Effector memory CD8-positive, alpha-beta T cell (primary cell): ENCODE results near the gene TFEB.

Experiments
- ATAC-seq: fragments of 150-1000 bp; cut with Tn5 transposase; replicated peaks from 2 replicates; pipeline ENCODE4 v1.10.0; 2021; ENCODE audit warnings: mild to moderate bottlenecking, moderate library complexity
- DNase-seq, 3 experiments: peaks; one replicate each; pipeline ENCODE4 v3.0.0; 2021
- H3K27ac Mint-ChIP-seq, 2 donors: one replicate each; pipeline ENCODE4 v1.8.0; 2022; ENCODE audit warnings: mild to moderate bottlenecking in 2 of 2, mixed read lengths in 2 of 2, moderate library complexity in 2 of 2
- H3K27me3 Mint-ChIP-seq, 2 donors: one replicate each; pipeline ENCODE4 v1.8.0; 2022; ENCODE audit warnings: mixed read lengths in 2 of 2
- H3K36me3 Mint-ChIP-seq: one replicate; pipeline ENCODE4 v1.8.0; 2022; ENCODE audit warnings: mild to moderate bottlenecking, moderate library complexity, mixed read lengths; ENCODE audit not compliant: insufficient read depth
- H3K4me1 Mint-ChIP-seq, 2 donors: one replicate each; pipeline ENCODE4 v1.8.0; 2022; ENCODE audit warnings: low read depth in 2 of 2, mixed read lengths in 2 of 2
- H3K4me3 Mint-ChIP-seq, 2 donors: one replicate each; pipeline ENCODE4 v1.8.0; 2022; ENCODE audit warnings: mild to moderate bottlenecking in 2 of 2, mixed read lengths in 2 of 2, moderate library complexity in 2 of 2
- H3K9me3 Mint-ChIP-seq, 2 donors: one replicate each; pipeline ENCODE4 v1.8.0; 2022; ENCODE audit warnings: mixed read lengths in 2 of 2

The TFEB gene

GRCh38 chr6:41687501-41688175 is 47.8 kb downstream of the TFEB start:
- Mint-ChIP-seq H3K4me3 (no peak overlapping the region), H3K27me3 (no peaks in the 10 kb centered on the region)
- no peak for ATAC-seq

GRCh38 chr6:41685641-41686380 is 49.6 kb downstream of the TFEB start:
- Mint-ChIP-seq H3K9me3 (no peaks in the 10 kb centered on the region), H3K27me3 (peaks cover 0 to 4% of the 10 kb centered on the region in 2 donors), H3K27ac (no peak overlapping the region), H3K4me1 (peaks cover 7 to 18% of the 10 kb centered on the region in 2 donors), H3K4me3 (no peak overlapping the region), H3K36me3 (peaks cover 14% of the 10 kb centered on the region)
- ATAC-seq = no peak
- DNase-seq = no peak

More at GRCh38 chr6:41687501-41688175, 47.8 kb downstream of the TFEB start:
- peak overlapping the region in 1 of 2 donors; percentile 75 for H3K27ac Mint-ChIP-seq
- peaks cover 7 to 15% of the 10 kb centered on the region in 2 donors for H3K4me1 Mint-ChIP-seq
- peaks cover 14% of the 10 kb centered on the region for H3K36me3 Mint-ChIP-seq
- no peaks in the 10 kb centered on the region for H3K9me3 Mint-ChIP-seq
- no peak for DNase-seq

GRCh38 chr6:41684311-41685180 is 50.9 kb downstream of the TFEB start:
- Mint-ChIP-seq H3K27me3 (peaks cover 0 to 11% of the 10 kb centered on the region in 2 donors), H3K36me3 (peaks cover 7% of the 10 kb centered on the region), H3K4me1 (peaks cover 7 to 15% of the 10 kb centered on the region in 2 donors), H3K9me3 (no peaks in the 10 kb centered on the region), H3K4me3 (peak overlapping the region in 1 of 2 donors; percentile 74), H3K27ac (no peak overlapping the region)
- DNase-seq (no peak), ATAC-seq (no peak)

GRCh38 chr6:41683523-41684310 is 51.7 kb downstream of the TFEB start:
- peak; percentile 93 for ATAC-seq
- Mint-ChIP-seq H3K36me3 (peaks cover 7% of the 10 kb centered on the region), H3K9me3 (no peaks in the 10 kb centered on the region), H3K4me1 (peaks cover 7 to 12% of the 10 kb centered on the region in 2 donors), H3K27ac (peak overlapping the region; percentile 54 to 89), H3K4me3 (peak overlapping the region; percentile 43 to 74), H3K27me3 (peaks cover 0 to 16% of the 10 kb centered on the region in 2 donors)
- peak; percentile 68 to 75 (median 73) for DNase-seq

GRCh38 chr6:41683273-41683522 is 52.2 kb downstream of the TFEB start:
- H3K27ac Mint-ChIP-seq = peak overlapping the region; percentile 54 to 89
- DNase-seq (no peak), ATAC-seq (no peak)
- peaks cover 7 to 12% of the 10 kb centered on the region in 2 donors for H3K4me1 Mint-ChIP-seq
- H3K36me3 Mint-ChIP-seq = peaks cover 7% of the 10 kb centered on the region
- H3K4me3 Mint-ChIP-seq = peak overlapping the region; percentile 43 to 74
- no peaks in the 10 kb centered on the region for H3K9me3 Mint-ChIP-seq
- H3K27me3 Mint-ChIP-seq = peaks cover 0 to 21% of the 10 kb centered on the region in 2 donors

DNA sequence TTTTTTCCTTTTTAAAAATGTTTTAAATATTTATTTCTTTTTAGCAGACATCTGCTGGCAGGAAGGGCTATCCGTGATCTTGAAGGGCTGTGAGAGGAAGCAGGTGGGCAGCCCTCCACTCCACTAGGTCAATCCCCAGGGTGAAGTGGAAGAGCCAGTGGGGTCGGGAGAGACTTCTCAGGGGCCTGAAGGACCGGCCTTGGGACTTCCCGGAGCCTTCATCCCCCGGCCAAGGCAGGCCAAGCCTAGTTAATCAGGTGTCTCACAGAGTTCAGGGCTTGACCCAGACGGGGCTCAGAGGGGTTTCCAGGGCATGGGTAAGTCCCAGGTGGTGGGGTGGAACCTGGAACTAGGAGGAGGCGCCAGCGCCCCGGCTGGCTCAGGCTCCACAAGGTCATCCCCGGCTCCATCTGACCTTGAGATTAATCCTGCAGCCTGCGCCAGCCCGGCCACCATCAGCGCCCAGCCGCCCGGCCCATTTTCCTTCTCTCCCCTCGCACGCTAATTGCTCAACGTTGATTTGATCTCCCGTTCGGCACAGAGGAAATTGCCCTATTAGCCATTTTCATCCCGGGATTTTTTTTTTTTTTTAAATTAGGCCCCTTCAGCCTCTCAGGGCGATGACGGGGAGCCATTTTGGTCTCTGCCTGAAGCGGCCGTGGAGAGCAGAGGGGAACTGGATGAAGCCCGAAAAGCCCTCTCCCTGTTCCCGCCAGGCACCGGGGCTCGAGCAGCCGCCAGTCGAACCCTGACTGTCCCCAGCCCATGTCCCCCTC is 52.7 kb downstream of the TFEB start:
- DNase-seq = no peak
- Mint-ChIP-seq H3K27ac (peak overlapping the region in 1 of 2 donors; percentile 89), H3K4me1 (peaks cover 7 to 12% of the 10 kb centered on the region in 2 donors), H3K36me3 (peaks cover 7% of the 10 kb centered on the region), H3K4me3 (peak overlapping the region in 1 of 2 donors; percentile 74), H3K9me3 (no peaks in the 10 kb centered on the region), H3K27me3 (peaks cover 0 to 22% of the 10 kb centered on the region in 2 donors)
- no peak for ATAC-seq

DNA sequence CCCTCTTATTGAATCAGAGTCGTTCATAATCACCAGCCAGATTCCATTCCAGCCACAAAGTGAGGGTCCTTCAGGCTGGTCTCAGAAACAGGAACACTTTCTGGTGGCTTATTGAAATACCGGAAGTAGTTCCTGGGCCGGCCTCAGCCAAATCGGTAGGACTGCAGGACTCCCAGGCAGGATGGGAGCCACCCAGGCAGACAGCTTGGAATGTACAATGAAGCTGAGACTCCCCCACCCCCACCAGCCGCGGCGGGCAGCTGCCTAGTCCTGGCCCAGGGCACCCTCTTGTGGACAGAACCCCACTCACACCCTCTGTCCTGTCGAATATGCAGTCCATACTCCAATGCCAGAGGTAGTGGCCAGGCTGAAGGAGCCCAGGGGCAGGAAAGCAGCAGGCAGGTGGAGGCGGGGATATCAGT is 53.3 kb downstream of the TFEB start:
- no peaks in the 10 kb centered on the region for H3K9me3 Mint-ChIP-seq
- peak overlapping the region in 1 of 2 donors; percentile 74 for H3K4me3 Mint-ChIP-seq
- DNase-seq (peak; percentile 55 to 64 (median 56)), ATAC-seq (peak; percentile 76)
- H3K27me3 Mint-ChIP-seq = peaks cover 0 to 28% of the 10 kb centered on the region in 2 donors
- no peak overlapping the region for H3K27ac Mint-ChIP-seq
- H3K36me3 Mint-ChIP-seq = peaks cover 7% of the 10 kb centered on the region
- peaks cover 7 to 12% of the 10 kb centered on the region in 2 donors for H3K4me1 Mint-ChIP-seq

DNA sequence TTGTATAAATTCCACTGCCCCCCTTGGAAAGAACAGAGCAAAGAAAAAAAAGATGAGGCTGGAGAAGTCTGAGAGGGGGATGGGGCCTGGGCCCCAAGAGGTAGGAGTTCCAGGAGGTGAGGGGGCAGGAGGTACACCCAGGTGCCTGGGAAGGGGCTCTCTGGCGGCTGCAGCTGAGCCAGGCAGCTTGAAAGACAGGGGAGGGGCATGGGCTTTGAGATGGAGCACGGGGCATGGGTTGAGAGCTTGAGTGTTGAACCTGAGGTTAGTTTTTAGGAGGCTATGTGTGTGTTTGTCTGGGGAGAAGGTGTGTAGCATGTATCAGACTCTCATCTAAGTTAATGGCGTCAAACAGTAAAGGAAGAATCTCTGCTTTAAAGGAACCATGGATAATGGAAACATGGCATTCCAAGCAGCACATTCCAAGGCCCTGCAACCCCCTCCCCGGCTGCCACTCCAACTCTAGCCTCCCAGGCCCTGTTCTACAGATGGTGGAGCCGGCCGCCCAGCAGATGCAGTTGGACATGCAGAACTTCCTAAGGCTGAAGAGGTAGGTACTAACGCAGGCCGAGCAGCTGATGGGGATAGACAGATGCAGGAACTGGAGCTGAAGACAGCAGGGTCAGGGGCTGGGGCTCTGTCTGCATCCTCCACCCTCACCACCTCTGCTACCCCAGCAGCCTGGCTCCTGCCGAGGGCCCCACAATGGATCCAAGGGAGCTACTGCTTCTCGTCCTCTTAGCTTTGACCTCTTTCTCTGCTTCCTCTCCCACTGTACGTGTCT is 55.0 kb downstream of the TFEB start:
- Mint-ChIP-seq H3K36me3 (no peaks in the 10 kb centered on the region), H3K27ac (no peak overlapping the region), H3K27me3 (peaks cover 12 to 45% of the 10 kb centered on the region in 2 donors), H3K4me1 (peaks cover 7 to 13% of the 10 kb centered on the region in 2 donors), H3K4me3 (no peak overlapping the region), H3K9me3 (no peaks in the 10 kb centered on the region)
- ATAC-seq (no peak), DNase-seq (no peak)

DNA sequence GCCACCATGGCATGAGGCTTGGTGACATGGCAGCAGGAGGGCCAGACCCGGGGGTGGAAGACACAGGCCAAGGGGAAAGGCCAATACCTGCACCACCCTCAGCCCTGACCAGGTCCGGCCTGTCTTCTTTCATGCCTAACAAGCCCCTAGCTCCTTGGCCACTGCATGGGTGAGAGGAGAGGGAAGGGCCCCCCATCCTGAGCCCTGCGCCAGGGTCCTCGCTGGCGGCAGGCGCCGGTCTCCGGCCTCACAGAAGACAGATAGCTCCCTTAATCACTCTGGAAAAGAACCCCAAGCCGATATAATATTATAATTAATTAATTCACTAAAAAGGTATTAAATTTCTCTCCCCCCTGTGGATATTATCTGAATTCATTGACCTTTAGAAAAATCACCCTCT is 55.7 kb downstream of the TFEB start:
- ATAC-seq (no peak), DNase-seq (no peak)
- Mint-ChIP-seq H3K27ac (no peak overlapping the region), H3K4me3 (no peak overlapping the region), H3K36me3 (no peaks in the 10 kb centered on the region), H3K27me3 (peaks cover 13 to 50% of the 10 kb centered on the region in 2 donors), H3K9me3 (no peaks in the 10 kb centered on the region), H3K4me1 (peaks cover 7 to 13% of the 10 kb centered on the region in 2 donors)

DNA sequence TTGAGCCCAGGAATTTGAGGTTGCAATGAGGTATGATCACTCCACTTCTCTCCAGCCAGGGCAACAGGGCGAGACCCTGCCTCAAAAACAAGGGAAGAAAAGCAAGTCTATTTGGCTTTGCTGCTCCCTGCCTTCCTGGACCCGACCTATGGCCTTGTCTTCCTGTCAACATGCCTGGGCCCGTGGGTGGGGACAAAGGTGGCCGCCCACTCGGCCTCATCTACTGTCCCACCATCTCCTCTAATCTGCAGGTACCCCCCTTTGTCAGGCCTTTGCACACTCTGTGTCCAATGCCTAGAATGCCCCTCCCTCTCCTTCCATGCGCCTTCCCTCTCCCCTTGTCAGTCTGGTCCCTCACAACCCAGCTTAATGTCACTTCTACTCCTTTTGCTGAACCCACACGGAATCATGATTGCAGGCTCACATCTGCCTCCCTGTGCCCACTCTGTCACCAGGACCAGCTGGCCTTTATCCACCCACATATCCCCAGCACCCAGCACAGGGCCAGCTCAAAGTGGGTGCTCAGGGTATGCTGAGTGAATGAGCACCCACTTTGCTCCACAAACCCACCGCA is 56.8 kb downstream of the TFEB start:
- H3K36me3 Mint-ChIP-seq = no peaks in the 10 kb centered on the region
- DNase-seq (no peak), ATAC-seq (no peak)
- no peak overlapping the region for H3K4me3 Mint-ChIP-seq
- H3K27me3 Mint-ChIP-seq = peaks cover 16 to 61% of the 10 kb centered on the region in 2 donors
- H3K27ac Mint-ChIP-seq = no peak overlapping the region
- no peaks in the 10 kb centered on the region for H3K9me3 Mint-ChIP-seq
- peaks cover 4 to 9% of the 10 kb centered on the region in 2 donors for H3K4me1 Mint-ChIP-seq

- no peak overlapping the region for H3K4me3 Mint-ChIP-seq
- H3K27me3 Mint-ChIP-seq = peaks cover 20 to 74% of the 10 kb centered on the region in 2 donors
These were observed 58.1 kb downstream of the TFEB start for GRCh38 chr6:41677124-41677921.

More at GRCh38 chr6:41677124-41677921, 58.1 kb downstream of the TFEB start:
- H3K36me3 Mint-ChIP-seq = no peaks in the 10 kb centered on the region
- ATAC-seq (no peak), DNase-seq (no peak)
- H3K4me1 Mint-ChIP-seq = peaks cover 0 to 2% of the 10 kb centered on the region in 2 donors
- H3K27ac Mint-ChIP-seq = no peak overlapping the region
- H3K9me3 Mint-ChIP-seq = no peaks in the 10 kb centered on the region
